AG04449 (cell line): ENCODE results near the gene CSTPP1.

Experiments used
- CTCF ChIA-PET: fragments of 350-600 bp; formaldehyde crosslinking; extraction: SDS; loops from one replicate; lab custom pipeline; 2021; ENCODE audit warnings: antibody characterized with exemption; lab: Yijun Ruan, JAX
- POLR2A ChIA-PET: fragments of 400-600, 350-600 bp; formaldehyde crosslinking; extraction: SDS; loops from one replicate; lab custom pipeline; 2020; ENCODE audit warnings: antibody characterized with exemption, inconsistent platforms; lab: Yijun Ruan, JAX
- DNase-seq: peaks from one replicate; pipeline ENCODE4 v3.0.0-alpha.2; 2010; ENCODE audit warnings: low read depth, low spot score
- H3K4me3 ChIP-seq: 2 replicates; pipeline ENCODE4 v1.5.1; 2011; ENCODE audit warnings: low read depth, mild to moderate bottlenecking, control low read depth, low read length
- TF ChIP-seq, protein P1 (sequence below): IDR thresholded peaks from one replicate; pipeline ENCODE4 v1.5.1; 2011; ENCODE audit warnings: mild to moderate bottlenecking, moderate library complexity, low read length, control low read depth, inconsistent platforms; ENCODE audit not compliant: insufficient read depth; ENCODE audit errors: missing control alignments

Gene CSTPP1

GRCh38 chr11:47152126-47152952 lies 215.8 kb downstream of the CSTPP1 start:
- TF ChIP-seq, protein P1, sequence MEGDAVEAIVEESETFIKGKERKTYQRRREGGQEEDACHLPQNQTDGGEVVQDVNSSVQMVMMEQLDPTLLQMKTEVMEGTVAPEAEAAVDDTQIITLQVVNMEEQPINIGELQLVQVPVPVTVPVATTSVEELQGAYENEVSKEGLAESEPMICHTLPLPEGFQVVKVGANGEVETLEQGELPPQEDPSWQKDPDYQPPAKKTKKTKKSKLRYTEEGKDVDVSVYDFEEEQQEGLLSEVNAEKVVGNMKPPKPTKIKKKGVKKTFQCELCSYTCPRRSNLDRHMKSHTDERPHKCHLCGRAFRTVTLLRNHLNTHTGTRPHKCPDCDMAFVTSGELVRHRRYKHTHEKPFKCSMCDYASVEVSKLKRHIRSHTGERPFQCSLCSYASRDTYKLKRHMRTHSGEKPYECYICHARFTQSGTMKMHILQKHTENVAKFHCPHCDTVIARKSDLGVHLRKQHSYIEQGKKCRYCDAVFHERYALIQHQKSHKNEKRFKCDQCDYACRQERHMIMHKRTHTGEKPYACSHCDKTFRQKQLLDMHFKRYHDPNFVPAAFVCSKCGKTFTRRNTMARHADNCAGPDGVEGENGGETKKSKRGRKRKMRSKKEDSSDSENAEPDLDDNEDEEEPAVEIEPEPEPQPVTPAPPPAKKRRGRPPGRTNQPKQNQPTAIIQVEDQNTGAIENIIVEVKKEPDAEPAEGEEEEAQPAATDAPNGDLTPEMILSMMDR = no peak
- ChIA-PET POLR2A (no interaction called here), CTCF (interaction anchor here (0.5 to 8.0 kb wide), 51 partner anchors 9 to 337 kb away, joined by 3 to 181 read pairs (median 6); partner anchors contain the start of gene LRP4)
- H3K4me3 ChIP-seq = no peak overlapping the region
- DNase-seq = no peak

DNA sequence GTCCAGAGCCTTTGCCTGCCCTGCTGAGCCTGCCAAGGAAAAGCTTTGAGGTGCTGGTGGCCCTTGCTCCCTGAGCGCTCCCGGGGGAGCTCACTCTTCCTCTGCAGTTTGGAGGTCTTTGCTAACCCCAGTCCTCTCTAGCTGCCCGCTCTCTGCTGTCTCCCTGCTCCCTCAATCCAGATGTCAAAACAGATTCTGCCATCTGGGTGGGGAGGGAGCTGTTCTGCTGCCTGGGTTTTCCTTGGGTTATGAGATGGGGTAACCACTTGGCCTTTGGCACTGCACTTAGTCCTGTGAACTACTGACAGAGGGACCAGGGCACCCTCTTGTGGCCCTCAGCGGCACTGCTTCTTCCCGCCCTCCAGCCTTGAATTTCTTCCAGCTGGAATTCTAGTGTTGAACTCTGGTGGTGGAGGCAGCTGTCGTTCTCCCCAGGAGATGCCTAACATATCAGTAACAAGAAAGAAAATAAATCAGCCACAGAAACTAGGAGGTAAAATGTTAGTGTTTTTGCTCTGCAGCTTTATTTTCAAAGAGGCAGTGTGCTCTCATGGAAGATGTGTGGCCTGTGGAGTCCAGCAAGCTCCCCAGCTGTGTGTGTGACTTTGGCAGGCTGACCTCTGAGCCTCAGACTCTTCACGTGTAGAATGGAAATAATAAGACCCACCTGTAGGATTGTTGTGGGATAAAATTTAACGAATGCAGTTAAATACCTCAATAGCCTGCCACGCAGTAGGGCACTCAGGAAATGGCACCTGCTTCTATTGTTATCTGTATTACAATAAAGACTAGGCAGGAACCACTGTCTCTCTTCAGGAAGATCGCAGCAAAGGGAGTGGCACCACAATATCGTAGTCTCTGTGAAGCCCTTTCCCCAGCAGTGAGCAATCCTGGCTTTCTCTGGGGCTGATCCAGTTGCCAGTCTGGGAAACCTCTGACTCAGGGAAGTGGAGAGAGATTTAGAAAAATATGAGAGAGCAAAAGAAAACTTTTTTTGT lies 216.7 kb downstream of the CSTPP1 start:
- POLR2A ChIA-PET = interaction anchor here (1.3 kb wide), 1 partner anchor 12 kb away, joined by 3 read pairs; no protein-coding TSS in a partner anchor
- no peak overlapping the region for H3K4me3 ChIP-seq
- CTCF ChIA-PET = interaction anchor here (0.5 to 8.0 kb wide), 57 partner anchors 8 to 338 kb away, joined by 3 to 181 read pairs (median 6); partner anchors contain the start of gene LRP4
- TF ChIP-seq, protein P1 = peak; percentile 94
- no peak for DNase-seq

DNA sequence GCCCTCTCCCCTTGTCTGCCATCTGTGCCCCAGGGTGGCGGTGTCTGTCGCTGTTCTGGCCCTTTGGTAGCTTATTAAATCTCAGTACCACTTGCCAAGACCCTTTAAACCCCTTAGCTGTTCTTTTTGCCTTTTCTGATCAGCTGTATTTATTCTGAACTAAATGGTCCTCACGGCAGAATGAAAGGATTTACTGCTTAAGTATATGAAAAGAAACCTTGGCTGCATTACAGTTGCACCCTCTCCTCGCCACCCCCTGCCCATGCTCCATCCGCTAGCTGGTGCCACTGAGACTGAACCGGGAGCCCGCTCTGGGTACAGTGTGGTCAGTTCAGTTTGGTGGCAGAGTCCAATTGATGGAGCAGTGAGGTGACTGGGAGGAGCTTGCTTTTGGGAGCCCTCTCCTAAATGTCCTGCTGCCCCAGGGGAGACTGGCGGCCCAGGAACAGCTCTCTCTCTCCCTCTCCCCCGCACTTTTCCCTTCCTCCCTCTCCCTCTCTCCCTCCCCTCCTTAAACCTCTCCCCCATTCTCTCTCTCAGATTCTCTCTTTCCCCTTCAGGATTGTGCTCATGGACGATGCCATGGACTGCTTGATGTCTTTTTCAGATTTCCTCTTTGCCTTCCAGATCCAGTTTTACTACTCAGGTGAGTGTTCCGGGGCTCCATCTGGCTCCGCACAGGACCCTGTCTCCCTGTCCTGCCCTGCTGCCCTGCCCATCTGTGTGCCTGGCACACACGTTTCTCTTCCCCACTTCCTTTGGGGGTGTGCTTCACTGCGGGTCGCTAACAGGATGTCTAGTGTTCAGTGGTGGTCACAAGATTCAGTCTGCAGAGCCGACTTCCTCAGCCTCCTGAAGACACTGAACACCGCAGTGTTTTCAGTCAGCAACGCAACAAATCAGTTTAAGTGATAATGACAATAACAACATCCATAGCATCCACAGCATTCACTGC lies 218.3 kb downstream of the CSTPP1 start:
- ChIA-PET POLR2A (interaction anchor here (1.3 kb wide), 1 partner anchor 11 kb away, joined by 3 read pairs; no protein-coding TSS in a partner anchor), CTCF (interaction anchor here (0.7 to 8.0 kb wide), 14 partner anchors 8 to 271 kb away, joined by 3 to 181 read pairs (median 13); partner anchors contain the start of genes LRP4 and NR1H3)
- TF ChIP-seq, protein P1 = no peak
- no peak overlapping the region for H3K4me3 ChIP-seq
- no peak for DNase-seq

GRCh38 chr11:47155879-47156278 lies 219.3 kb downstream of the CSTPP1 start:
- ChIA-PET CTCF (interaction anchor here (0.7 to 8.0 kb wide), 10 partner anchors 9 to 279 kb away, joined by 3 to 181 read pairs (median 5); partner anchors contain the start of gene NR1H3), POLR2A (no interaction called here)
- TF ChIP-seq, protein P1 = no peak
- no peak overlapping the region for H3K4me3 ChIP-seq
- DNase-seq = no peak

DNA sequence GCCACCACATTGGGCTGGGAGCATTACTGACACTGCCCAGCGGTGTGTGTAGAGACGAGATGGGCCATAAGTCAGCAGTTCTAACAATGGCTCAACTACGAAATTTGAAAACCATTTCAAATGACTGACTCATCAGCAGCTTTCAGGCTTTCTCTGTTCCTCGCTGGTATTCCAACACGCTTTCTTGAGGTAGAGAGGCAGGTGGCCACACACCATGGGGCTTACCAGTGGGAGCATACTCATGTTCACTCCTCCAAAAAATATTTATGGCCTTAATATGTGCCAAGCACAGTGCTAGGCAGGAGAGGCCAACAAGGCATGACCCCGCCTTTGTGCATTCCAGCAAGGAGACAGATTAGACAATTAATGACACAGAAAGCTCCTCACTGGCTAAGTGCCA lies 219.8 kb downstream of the CSTPP1 start:
- no peak for DNase-seq
- TF ChIP-seq, protein P1 = no peak
- no peak overlapping the region for H3K4me3 ChIP-seq
- CTCF ChIA-PET = interaction anchor here (0.7 to 8.0 kb wide), 8 partner anchors 9 to 279 kb away, joined by 3 to 181 read pairs (median 5); partner anchors contain the start of gene NR1H3
- POLR2A ChIA-PET = no interaction called here
